HUES48 (cell line): ENCODE results near the gene SHBG.
A peak's percentile ranks its signal among the peaks of the same experiment; 100 is the strongest.
"Not testable (repeated sequence)": the region's sequence is repeated elsewhere in the genome, so short reads cannot be mapped to it uniquely, and the experiment has no call there.

Source experiments
- H3K27ac ChIP-seq: one replicate; pipeline ENCODE4 v1.7.0; 2013; ENCODE audit warnings: low read depth, low read length, inconsistent platforms
- H3K27me3 ChIP-seq: 2 replicates; pipeline ENCODE4 v1.6.1; 2013; ENCODE audit warnings: mild to moderate bottlenecking, low read length; ENCODE audit not compliant: control insufficient read depth, insufficient read depth
- H3K36me3 ChIP-seq: 2 replicates; pipeline ENCODE4 v1.6.1; 2013; ENCODE audit warnings: low read length; ENCODE audit not compliant: control insufficient read depth, insufficient read depth
- H3K4me1 ChIP-seq: 2 replicates; pipeline ENCODE4 v1.6.1; 2013; ENCODE audit warnings: mild to moderate bottlenecking, low read length; ENCODE audit not compliant: control insufficient read depth, insufficient read depth
- H3K4me3 ChIP-seq: 2 replicates; pipeline ENCODE4 v1.5.1; 2013; ENCODE audit warnings: mild to moderate bottlenecking, low read depth, low read length
- H3K9ac ChIP-seq: 2 replicates; pipeline ENCODE4 v1.6.1; 2013; ENCODE audit warnings: mild to moderate bottlenecking, low read depth, low read length, moderate library complexity
- H3K9me3 ChIP-seq: 2 replicates; pipeline ENCODE4 v1.6.1; 2013; ENCODE audit warnings: low read length; ENCODE audit not compliant: control insufficient read depth, insufficient read depth

The SHBG gene

GRCh38 chr17:7631398-7632380, 1.8 kb downstream of the SHBG start:
- no peak overlapping the region for H3K4me3 ChIP-seq

GRCh38 chr17:7632492-7632894, 2.6 kb downstream of the SHBG start:
- Histone ChIP-seq H3K27me3 (no peaks in the 10 kb centered on the region), H3K36me3 (no peaks in the 10 kb centered on the region), H3K27ac (no peak overlapping the region), H3K9ac (no peak overlapping the region), H3K4me3 (no peak overlapping the region), H3K4me1 (peaks cover 18% of the 10 kb centered on the region), H3K9me3 (no peaks in the 10 kb centered on the region)

More at GRCh38 chr17:7631398-7632380, 1.8 kb downstream of the SHBG start:
- Histone ChIP-seq H3K4me1 (peaks cover 20% of the 10 kb centered on the region), H3K27me3 (no peaks in the 10 kb centered on the region), H3K36me3 (no peaks in the 10 kb centered on the region), H3K9me3 (no peaks in the 10 kb centered on the region), H3K9ac (no peak overlapping the region), H3K27ac (no peak overlapping the region)

GRCh38 chr17:7633093-7633492, 3.2 kb downstream of the SHBG start:
- H3K4me3 ChIP-seq = no peak overlapping the region
- H3K27ac ChIP-seq = no peak overlapping the region
- no peaks in the 10 kb centered on the region for H3K36me3 ChIP-seq
- no peaks in the 10 kb centered on the region for H3K27me3 ChIP-seq
- H3K9ac ChIP-seq = no peak overlapping the region
- no peaks in the 10 kb centered on the region for H3K9me3 ChIP-seq
- peaks cover 18% of the 10 kb centered on the region for H3K4me1 ChIP-seq

- Histone ChIP-seq H3K27me3 (no peaks in the 10 kb centered on the region), H3K27ac (no peak overlapping the region), H3K4me1 (peaks cover 18% of the 10 kb centered on the region), H3K9ac (no peak overlapping the region), H3K9me3 (no peaks in the 10 kb centered on the region), H3K36me3 (no peaks in the 10 kb centered on the region), H3K4me3 (no peak overlapping the region)
Observed at GRCh38 chr17:7634384-7634783, 4.4 kb downstream of the SHBG start.

- Histone ChIP-seq H3K9ac (no peak overlapping the region), H3K27me3 (no peaks in the 10 kb centered on the region), H3K4me1 (peaks cover 18% of the 10 kb centered on the region), H3K36me3 (no peaks in the 10 kb centered on the region), H3K9me3 (no peaks in the 10 kb centered on the region), H3K4me3 (no peak overlapping the region), H3K27ac (no peak overlapping the region)
Observed at GRCh38 chr17:7636163-7636562, 6.2 kb downstream of the SHBG start.

- Histone ChIP-seq H3K27me3 (no peaks in the 10 kb centered on the region), H3K9me3 (no peaks in the 10 kb centered on the region), H3K27ac (no peak overlapping the region), H3K9ac (no peak overlapping the region), H3K4me1 (peaks cover 9% of the 10 kb centered on the region), H3K4me3 (no peak overlapping the region), H3K36me3 (no peaks in the 10 kb centered on the region)
Observed at GRCh38 chr17:7640783-7641182, 10.8 kb downstream of the SHBG start.

GRCh38 chr17:7641635-7642034, 11.7 kb downstream of the SHBG start:
- H3K4me3 ChIP-seq, H3K4me1 ChIP-seq, H3K27me3 ChIP-seq, H3K36me3 ChIP-seq, H3K9ac ChIP-seq, H3K27ac ChIP-seq, H3K9me3 ChIP-seq: not testable (repeated sequence)

- Histone ChIP-seq H3K4me3 (no peak overlapping the region), H3K9ac (no peak overlapping the region), H3K27ac (no peak overlapping the region), H3K27me3 (peaks cover 1% of the 10 kb centered on the region), H3K9me3 (no peaks in the 10 kb centered on the region), H3K36me3 (no peaks in the 10 kb centered on the region), H3K4me1 (peaks cover under 1% of the 10 kb centered on the region; the same call in 1 of the 2 replicates)
Observed at GRCh38 chr17:7644775-7645174, 14.8 kb downstream of the SHBG start.

GRCh38 chr17:7646457-7646856, 16.5 kb downstream of the SHBG start:
- no peak overlapping the region for H3K4me3 ChIP-seq
- H3K36me3 ChIP-seq = no peaks in the 10 kb centered on the region
- no peak overlapping the region for H3K27ac ChIP-seq
- H3K4me1 ChIP-seq = peaks cover 5% of the 10 kb centered on the region; the same call in 1 of the 2 replicates
- H3K9me3 ChIP-seq = no peaks in the 10 kb centered on the region
- H3K27me3 ChIP-seq = peaks cover 12% of the 10 kb centered on the region
- no peak overlapping the region for H3K9ac ChIP-seq

GRCh38 chr17:7647018-7647417, 17.1 kb downstream of the SHBG start:
- peaks cover 18% of the 10 kb centered on the region for H3K27me3 ChIP-seq
- no peaks in the 10 kb centered on the region for H3K36me3 ChIP-seq
- no peaks in the 10 kb centered on the region for H3K9me3 ChIP-seq
- H3K4me1 ChIP-seq = peaks cover 5% of the 10 kb centered on the region; the same call in 1 of the 2 replicates
- no peak overlapping the region for H3K9ac ChIP-seq
- no peak overlapping the region for H3K27ac ChIP-seq
- no peak overlapping the region for H3K4me3 ChIP-seq

GRCh38 chr17:7650509-7651096, 20.7 kb downstream of the SHBG start, which contains the start of gene ATP1B2:
ATP1B2 (plus strand) TSS chr17:7650926; CDS start chr17:7651519, 593 bp downstream.
- H3K27ac ChIP-seq = no peak within 1 kb of the TSS
- peaks cover 29% of the 10 kb centered on the region for H3K27me3 ChIP-seq
- H3K36me3 ChIP-seq = no peaks in the 10 kb centered on the region
- H3K9ac ChIP-seq = no peak within 1 kb of the TSS
- peak within 1 kb of the TSS; percentile 58 for H3K4me3 ChIP-seq
- H3K4me1 ChIP-seq = peaks cover 5% of the 10 kb centered on the region; the same call in 1 of the 2 replicates
- H3K9me3 ChIP-seq = no peaks in the 10 kb centered on the region
